ENCODE measurements around the gene WWC1.

- TF ChIP-seq CTCF (conservative IDR thresholded peaks at IDR 0.05; ENCODE audit: low read length) = no peak
- TF ChIP-seq EZH2phosphoT487 (IDR thresholded peaks at IDR 0.05; ENCODE audit: borderline replicate concordance, low read depth, low read length) = no peak
These were observed 33.6 kb downstream of the WWC1 start for GRCh38 chr5:168324859-168325630.
